GM18520 (cell line): ENCODE measurements around the gene MAP2K3.

Experiments used
- ATAC-seq: cut with Tn5 transposase; IDR thresholded peaks from one replicate; pipeline ENCODE4 v1.9.1; 2021; ENCODE audit not compliant: unreplicated experiment

Gene MAP2K3

GRCh38 chr17:21252796-21253645 is 31.5 kb upstream of the MAP2K3 start, which contains the start of gene NATD1:
NATD1 (minus strand) TSS chr17:21253410; CDS start chr17:21253264, 146 bp downstream.
- ATAC-seq = no peak

GRCh38 chr17:21253646-21254441 is 30.7 kb upstream of the MAP2K3 start:
- ATAC-seq = no peak

- no peak for ATAC-seq
Measured at GRCh38 chr17:21258593-21258992, 25.9 kb upstream of the MAP2K3 start.

GRCh38 chr17:21262259-21262993 is 22.1 kb upstream of the MAP2K3 start:
- no peak for ATAC-seq

- ATAC-seq = no peak
Measured at GRCh38 chr17:21263376-21263775, 21.1 kb upstream of the MAP2K3 start.

GRCh38 chr17:21268596-21269188 is 15.8 kb upstream of the MAP2K3 start:
- ATAC-seq = no peak

GRCh38 chr17:21269394-21269793 is 15.1 kb upstream of the MAP2K3 start:
- no peak for ATAC-seq

- ATAC-seq = no peak
Measured at GRCh38 chr17:21271454-21272183, 12.9 kb upstream of the MAP2K3 start.

GRCh38 chr17:21272250-21272649 is 12.3 kb upstream of the MAP2K3 start:
- ATAC-seq = no peak

- ATAC-seq = no peak
Measured at GRCh38 chr17:21272881-21273792, 11.4 kb upstream of the MAP2K3 start.

GRCh38 chr17:21275047-21275578 is 9.4 kb upstream of the MAP2K3 start:
- no peak for ATAC-seq

GRCh38 chr17:21275579-21276263 is 8.8 kb upstream of the MAP2K3 start:
- peak; percentile 89 for ATAC-seq

- no peak for ATAC-seq
Measured at GRCh38 chr17:21276264-21276588, 8.3 kb upstream of the MAP2K3 start.

GRCh38 chr17:21277332-21277731 is 7.2 kb upstream of the MAP2K3 start:
- ATAC-seq = no peak

GRCh38 chr17:21278450-21279197 is 5.9 kb upstream of the MAP2K3 start:
- no peak for ATAC-seq

GRCh38 chr17:21279198-21279535 is 5.3 kb upstream of the MAP2K3 start:
- ATAC-seq = no peak

GRCh38 chr17:21279582-21279981 is 4.9 kb upstream of the MAP2K3 start:
- ATAC-seq = no peak

- peak; percentile 26 for ATAC-seq
Measured at GRCh38 chr17:21280081-21280518, 4.4 kb upstream of the MAP2K3 start.
